DOHH2 (cell line): ENCODE data around the gene USH2A.

Experiments
- H3F3A ChIP-seq: fragments of 200-600 bp; sonication (generic), shearing (Covaris generic); 2 replicates; pipeline ENCODE4 v1.6.0; 2016; ENCODE audit warnings: antibody characterized with exemption, mild to moderate bottlenecking; ENCODE audit not compliant: control insufficient read depth, insufficient read depth
- H3K27ac ChIP-seq: fragments of 200-600 bp; sonication (generic); 2 replicates; pipeline ENCODE4 v1.5.1; 2014; ENCODE audit warnings: low read depth, mild to moderate bottlenecking, low read length, moderate library complexity
- H3K27me3 ChIP-seq: fragments of 200-600 bp; sonication (generic); 2 replicates; pipeline ENCODE4 v1.6.1; 2014; ENCODE audit warnings: mild to moderate bottlenecking, low read length, mixed read lengths; ENCODE audit not compliant: control insufficient read depth
- H3K36me3 ChIP-seq: fragments of 200-600 bp; sonication (generic); 2 replicates; pipeline ENCODE4 v1.6.1; 2014; ENCODE audit warnings: mild to moderate bottlenecking, low read length, moderate library complexity, mixed read lengths; ENCODE audit not compliant: control insufficient read depth
- H3K4me1 ChIP-seq: fragments of 200-600 bp; sonication (generic); 2 replicates; pipeline ENCODE4 v1.6.1; 2014; ENCODE audit warnings: mild to moderate bottlenecking, low read length, mixed read lengths; ENCODE audit not compliant: control insufficient read depth
- H3K4me2 ChIP-seq: fragments of 200-600 bp; sonication (generic); 2 replicates; pipeline ENCODE4 v1.6.0; 2014; ENCODE audit warnings: mild to moderate bottlenecking, low read length, moderate library complexity
- H3K4me3 ChIP-seq: fragments of 200-600 bp; sonication (generic); 2 replicates; pipeline ENCODE4 v1.5.1; 2014; ENCODE audit warnings: mild to moderate bottlenecking, low read length, mixed read lengths
- H3K79me2 ChIP-seq: fragments of 200-600 bp; sonication (generic); 2 replicates; pipeline ENCODE4 v1.6.1; 2014; ENCODE audit warnings: mild to moderate bottlenecking, low read length, mixed read lengths; ENCODE audit not compliant: control insufficient read depth
- H3K9me2 ChIP-seq: fragments of 200-600 bp; sonication (generic); replicated peaks from 2 replicates; pipeline ENCODE4 v1.6.1; 2014; ENCODE audit warnings: mild to moderate bottlenecking, low read length, mixed read lengths; ENCODE audit not compliant: control insufficient read depth
- H3K9me3 ChIP-seq: fragments of 200-600 bp; sonication (generic); 2 replicates; pipeline ENCODE4 v1.6.1; 2014; ENCODE audit warnings: antibody characterized with exemption, low read length, mixed read lengths; ENCODE audit not compliant: control insufficient read depth, insufficient read depth
- H4K20me1 ChIP-seq: fragments of 200-600 bp; sonication (generic); 2 replicates; pipeline ENCODE4 v1.6.0; 2014; ENCODE audit warnings: low read depth, mild to moderate bottlenecking, antibody characterized with exemption, low read length, moderate library complexity; ENCODE audit not compliant: control insufficient read depth, insufficient read depth
- EZH2phosphoT487 ChIP-seq: fragments of 200-600 bp; sonication (generic); IDR thresholded peaks from 2 replicates; pipeline ENCODE4 v1.6.1; 2017; ENCODE audit warnings: borderline replicate concordance, mild to moderate bottlenecking, antibody characterized with exemption, low read length, moderate library complexity, mixed read lengths
- TF ChIP-seq, protein P1 (sequence below): fragments of 200-600 bp; sonication (generic); IDR thresholded peaks from one replicate; pipeline ENCODE4 v1.5.1; 2014; ENCODE audit warnings: antibody characterized with exemption, mild to moderate bottlenecking, low read depth, low read length; ENCODE audit not compliant: poor library complexity, severe bottlenecking

The USH2A gene

DNA sequence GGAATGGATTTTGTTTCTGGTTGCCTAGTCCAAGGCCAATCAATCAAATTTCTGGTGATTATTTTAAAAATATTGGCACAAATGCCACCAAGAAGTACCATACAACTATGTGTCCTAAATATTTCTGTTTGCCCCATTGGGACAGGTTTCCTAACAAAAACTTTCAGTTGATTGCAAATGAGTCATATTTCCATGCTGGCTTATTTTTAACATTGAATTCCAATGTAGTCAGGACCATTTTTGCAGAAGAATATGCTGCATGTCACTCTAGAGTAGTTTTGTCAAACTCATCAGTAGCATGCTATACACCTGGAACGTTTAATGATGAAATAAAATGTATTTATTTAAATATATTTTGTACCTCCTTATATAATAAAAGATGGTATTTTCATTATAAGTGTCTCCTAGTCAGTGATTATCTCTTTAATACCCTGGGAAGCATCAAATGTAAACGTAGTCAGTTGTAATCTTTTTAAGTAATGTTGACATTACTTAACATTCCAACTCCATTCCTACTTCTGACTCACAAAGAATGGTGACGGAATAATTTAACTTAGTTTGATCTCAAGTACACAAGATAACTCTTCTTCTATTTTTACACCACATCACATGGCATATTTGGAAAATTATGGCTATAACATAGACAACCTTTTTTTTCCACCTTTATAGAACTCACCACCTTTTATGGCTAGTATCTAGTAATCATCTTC, 39.0 kb upstream of the USH2A start:
- Histone ChIP-seq H3K4me2 (no peak overlapping the region), H3K27ac (no peak overlapping the region), H3K4me1 (no peaks in the 10 kb centered on the region), H4K20me1 (no peaks in the 10 kb centered on the region), H3K9me3 (no peaks in the 10 kb centered on the region), H3K4me3 (no peak overlapping the region), H3K36me3 (no peaks in the 10 kb centered on the region), H3K27me3 (no peaks in the 10 kb centered on the region), H3F3A (no peaks in the 10 kb centered on the region), H3K79me2 (no peaks in the 10 kb centered on the region), H3K9me2 (no peaks in the 10 kb centered on the region)
- TF ChIP-seq, protein P1, sequence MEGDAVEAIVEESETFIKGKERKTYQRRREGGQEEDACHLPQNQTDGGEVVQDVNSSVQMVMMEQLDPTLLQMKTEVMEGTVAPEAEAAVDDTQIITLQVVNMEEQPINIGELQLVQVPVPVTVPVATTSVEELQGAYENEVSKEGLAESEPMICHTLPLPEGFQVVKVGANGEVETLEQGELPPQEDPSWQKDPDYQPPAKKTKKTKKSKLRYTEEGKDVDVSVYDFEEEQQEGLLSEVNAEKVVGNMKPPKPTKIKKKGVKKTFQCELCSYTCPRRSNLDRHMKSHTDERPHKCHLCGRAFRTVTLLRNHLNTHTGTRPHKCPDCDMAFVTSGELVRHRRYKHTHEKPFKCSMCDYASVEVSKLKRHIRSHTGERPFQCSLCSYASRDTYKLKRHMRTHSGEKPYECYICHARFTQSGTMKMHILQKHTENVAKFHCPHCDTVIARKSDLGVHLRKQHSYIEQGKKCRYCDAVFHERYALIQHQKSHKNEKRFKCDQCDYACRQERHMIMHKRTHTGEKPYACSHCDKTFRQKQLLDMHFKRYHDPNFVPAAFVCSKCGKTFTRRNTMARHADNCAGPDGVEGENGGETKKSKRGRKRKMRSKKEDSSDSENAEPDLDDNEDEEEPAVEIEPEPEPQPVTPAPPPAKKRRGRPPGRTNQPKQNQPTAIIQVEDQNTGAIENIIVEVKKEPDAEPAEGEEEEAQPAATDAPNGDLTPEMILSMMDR = no peak
- no peak for TF ChIP-seq EZH2phosphoT487

DNA sequence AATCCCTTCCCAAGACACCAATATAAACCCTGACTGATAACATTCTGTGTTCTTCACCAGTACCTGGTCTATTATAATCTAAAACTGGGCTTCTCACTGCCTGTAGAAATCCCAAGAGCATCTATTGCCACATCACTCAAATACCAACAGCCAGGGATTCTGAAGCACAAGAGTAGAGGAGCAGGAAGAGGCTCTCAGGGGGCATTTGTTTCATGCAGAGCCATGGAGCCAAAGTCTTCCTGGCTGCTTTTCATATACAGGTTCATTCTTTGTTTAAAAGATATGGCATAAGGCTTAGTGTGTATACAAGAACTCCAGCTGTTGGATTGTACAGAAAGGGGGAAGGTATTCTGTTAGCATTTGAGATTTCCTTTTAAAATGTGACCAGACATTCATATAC, 38.2 kb upstream of the USH2A start:
- no peaks in the 10 kb centered on the region for H3K79me2 ChIP-seq
- H3K4me2 ChIP-seq = no peak overlapping the region
- H3K36me3 ChIP-seq = no peaks in the 10 kb centered on the region
- H3K9me3 ChIP-seq = no peaks in the 10 kb centered on the region
- H3K4me3 ChIP-seq = no peak overlapping the region
- no peak overlapping the region for H3K27ac ChIP-seq
- H3K9me2 ChIP-seq = no peaks in the 10 kb centered on the region
- no peaks in the 10 kb centered on the region for H3K27me3 ChIP-seq
- no peak for TF ChIP-seq EZH2phosphoT487
- TF ChIP-seq, protein P1 = no peak
- no peaks in the 10 kb centered on the region for H4K20me1 ChIP-seq
- H3F3A ChIP-seq = no peaks in the 10 kb centered on the region
- no peaks in the 10 kb centered on the region for H3K4me1 ChIP-seq

DNA sequence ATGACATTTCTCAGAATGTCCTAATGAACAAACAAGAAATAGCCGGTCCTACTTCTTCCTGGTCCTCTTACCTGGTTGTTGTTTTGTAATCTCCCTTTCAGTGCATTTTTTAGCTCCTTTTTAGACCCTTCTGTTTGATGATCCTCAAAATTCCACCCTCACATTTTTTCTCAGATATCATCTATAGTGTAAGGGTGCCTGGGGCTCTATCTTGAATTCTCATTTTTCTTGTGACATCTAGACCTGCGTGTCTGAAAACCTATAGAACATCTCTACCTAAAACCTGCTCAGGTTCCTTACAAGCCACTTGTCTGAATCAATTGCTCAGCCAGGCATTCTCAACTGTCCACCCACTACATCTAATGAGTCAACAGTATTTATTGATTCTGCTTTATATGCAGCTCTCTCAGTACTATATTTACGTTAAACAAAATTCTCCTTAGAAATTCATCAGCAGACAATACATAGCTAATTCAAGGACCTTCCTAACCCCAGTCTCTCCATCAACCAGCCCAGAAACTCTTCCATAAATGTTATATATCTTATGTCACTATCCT, 36.5 kb upstream of the USH2A start:
- TF ChIP-seq, protein P1 = no peak
- no peak for TF ChIP-seq EZH2phosphoT487
- H3K4me3 ChIP-seq = no peak overlapping the region
- H3K4me2 ChIP-seq = no peak overlapping the region
- no peaks in the 10 kb centered on the region for H3K36me3 ChIP-seq
- no peak overlapping the region for H3K27ac ChIP-seq
- H3K9me3 ChIP-seq = no peaks in the 10 kb centered on the region
- no peaks in the 10 kb centered on the region for H3K4me1 ChIP-seq
- no peaks in the 10 kb centered on the region for H3F3A ChIP-seq
- H3K27me3 ChIP-seq = no peaks in the 10 kb centered on the region
- no peaks in the 10 kb centered on the region for H4K20me1 ChIP-seq
- no peaks in the 10 kb centered on the region for H3K79me2 ChIP-seq
- H3K9me2 ChIP-seq = no peaks in the 10 kb centered on the region
